Left ventricle myocardium superior (tissue), 1 donor: ENCODE results near the gene SEC24C. TPM values are rescaled to one million over a fixed set of nuclear protein-coding genes. Genes with fewer than 3 reads are reported as not detected.
A peak's percentile ranks its signal among the peaks of the same experiment; 100 is the strongest.

Experiments
- ATAC-seq: fragments of 200-7000 bp; cut with Tn5 transposase; one replicate; pipeline ENCODE4 v1.9.1; 2020; ENCODE audit warnings: mild to moderate bottlenecking, moderate library complexity
- DNase-seq: peaks from one replicate; pipeline ENCODE4 v3.0.0-alpha.2; 2020
- intact Hi-C: fragments of 100-400 bp; cut with micrococcal nuclease; formaldehyde crosslinking; loops from one replicate; pipeline ENCODE4 v1.11.0; 2022
- total RNA-seq: library from RNA; stranded (reverse); fragmentation: NEBNext Ultra II Directional; extraction: Animal tissue kit (Norgen Biotek cat#: 25700); gene quantifications from one replicate; pipeline ENCODE4 v1.2.1, GENCODE V29; 2021
- donor health status: DM: no; HTN: yes; CAD: no; lungs with severe emphysema.

The SEC24C gene
- total RNA-seq, 1 donor from 2014 or later = 50.5 TPM

- ATAC-seq (no peak), DNase-seq (no peak)
- intact Hi-C loops = no loop called here
Observed at GRCh38 chr10:73806176-73806950, 62.2 kb downstream of the SEC24C start.

- intact Hi-C loops = no loop called here
- peak; percentile 25 for DNase-seq
- no peak for ATAC-seq
Observed at GRCh38 chr10:73807471-73807870, 63.3 kb downstream of the SEC24C start.

GRCh38 chr10:73808021-73808815 lies 64.0 kb downstream of the SEC24C start:
- DNase-seq (peak; percentile 18), ATAC-seq (no peak)
- intact Hi-C loops = no loop called here

GRCh38 chr10:73809061-73809818 lies 65.1 kb downstream of the SEC24C start:
- no peak for ATAC-seq
- intact Hi-C loops = no loop called here
- DNase-seq = no peak

- intact Hi-C loops = no loop called here
- DNase-seq (no peak), ATAC-seq (no peak)
Observed at GRCh38 chr10:73810358-73810734, 66.2 kb downstream of the SEC24C start.

- DNase-seq (peak; percentile 66), ATAC-seq (peak; percentile 38)
- intact Hi-C loops = no loop called here
Observed at GRCh38 chr10:73810735-73811465, 66.7 kb downstream of the SEC24C start.

GRCh38 chr10:73812657-73813056 lies 68.5 kb downstream of the SEC24C start:
- ATAC-seq = no peak
- intact Hi-C loops = no loop called here
- peak; percentile 28 for DNase-seq

GRCh38 chr10:73813333-73813732 lies 69.2 kb downstream of the SEC24C start:
- intact Hi-C loops = no loop called here
- DNase-seq (peak; percentile 36), ATAC-seq (no peak)

GRCh38 chr10:73814276-73814895 lies 70.2 kb downstream of the SEC24C start:
- intact Hi-C loops = no loop called here
- DNase-seq (no peak), ATAC-seq (no peak)

- ATAC-seq (no peak), DNase-seq (no peak)
- intact Hi-C loops = no loop called here
Observed at GRCh38 chr10:73814896-73815718, 70.9 kb downstream of the SEC24C start.

GRCh38 chr10:73815719-73816030 lies 71.5 kb downstream of the SEC24C start:
- DNase-seq = no peak
- intact Hi-C loops = no loop called here
- no peak for ATAC-seq

- DNase-seq (peak; percentile 24), ATAC-seq (peak; percentile 11)
- intact Hi-C loops = no loop called here
Observed at GRCh38 chr10:73816917-73817729, 73.0 kb downstream of the SEC24C start.

GRCh38 chr10:73817826-73818225 lies 73.7 kb downstream of the SEC24C start:
- DNase-seq (no peak), ATAC-seq (no peak)
- intact Hi-C loops = no loop called here

GRCh38 chr10:73818402-73818801 lies 74.2 kb downstream of the SEC24C start:
- intact Hi-C loops = no loop called here
- ATAC-seq = no peak
- DNase-seq = no peak

GRCh38 chr10:73819081-73819480 lies 74.9 kb downstream of the SEC24C start:
- intact Hi-C loops = no loop called here
- ATAC-seq = no peak

GRCh38 chr10:73819513-73820093 lies 75.4 kb downstream of the SEC24C start:
- peak; percentile 65 for ATAC-seq
- peak; percentile 76 for DNase-seq
- intact Hi-C loops = no loop called here

More at GRCh38 chr10:73819081-73819480, 74.9 kb downstream of the SEC24C start:
- no peak for DNase-seq
